IPS-11a (cell line): Measurements from ENCODE around the gene FAM83D.

ENCODE experiments used
- H3K4me3 ChIP-seq: one replicate; pipeline ENCODE4 v1.5.1; 2013; ENCODE audit warnings: low read depth, low read length, control low read depth

Gene FAM83D

DNA sequence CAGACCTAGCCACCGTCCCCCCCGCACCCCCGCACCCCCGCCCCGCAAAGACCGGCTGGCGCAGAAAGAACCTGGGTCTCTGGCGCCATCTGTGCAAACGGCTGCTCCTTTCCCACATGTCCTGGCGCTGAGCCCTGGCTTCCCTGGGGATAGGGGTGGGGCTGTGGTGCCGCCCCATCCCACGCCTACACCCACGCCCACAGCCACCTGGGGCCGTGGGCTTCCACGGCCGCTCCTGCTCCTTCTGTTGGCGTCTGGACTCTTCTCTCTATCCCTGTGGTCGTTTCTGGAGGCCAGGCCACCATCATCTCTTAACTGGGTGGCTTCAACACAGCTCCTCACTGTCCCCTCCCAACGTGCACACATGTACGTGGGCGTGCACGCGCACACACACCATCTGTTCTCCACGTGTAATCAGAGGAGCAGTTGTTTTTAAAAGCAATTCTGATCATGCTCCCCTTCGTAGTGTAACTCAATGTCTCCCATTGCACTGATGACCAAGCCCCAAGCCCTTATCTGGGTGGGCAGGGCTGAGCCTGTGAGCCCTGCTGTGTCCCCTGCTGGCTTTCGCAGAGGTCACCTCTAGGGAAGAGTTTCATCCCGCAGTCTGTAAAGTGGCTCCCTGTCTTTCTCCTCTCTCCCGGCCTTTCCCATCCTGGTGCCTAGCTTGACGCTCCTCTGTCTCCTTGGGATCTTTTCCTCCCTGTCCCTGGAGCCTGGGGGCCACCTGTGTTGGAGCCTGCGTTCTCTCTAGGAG lies 31.9 kb upstream of the FAM83D start:
- no peak overlapping the region for H3K4me3 ChIP-seq

DNA sequence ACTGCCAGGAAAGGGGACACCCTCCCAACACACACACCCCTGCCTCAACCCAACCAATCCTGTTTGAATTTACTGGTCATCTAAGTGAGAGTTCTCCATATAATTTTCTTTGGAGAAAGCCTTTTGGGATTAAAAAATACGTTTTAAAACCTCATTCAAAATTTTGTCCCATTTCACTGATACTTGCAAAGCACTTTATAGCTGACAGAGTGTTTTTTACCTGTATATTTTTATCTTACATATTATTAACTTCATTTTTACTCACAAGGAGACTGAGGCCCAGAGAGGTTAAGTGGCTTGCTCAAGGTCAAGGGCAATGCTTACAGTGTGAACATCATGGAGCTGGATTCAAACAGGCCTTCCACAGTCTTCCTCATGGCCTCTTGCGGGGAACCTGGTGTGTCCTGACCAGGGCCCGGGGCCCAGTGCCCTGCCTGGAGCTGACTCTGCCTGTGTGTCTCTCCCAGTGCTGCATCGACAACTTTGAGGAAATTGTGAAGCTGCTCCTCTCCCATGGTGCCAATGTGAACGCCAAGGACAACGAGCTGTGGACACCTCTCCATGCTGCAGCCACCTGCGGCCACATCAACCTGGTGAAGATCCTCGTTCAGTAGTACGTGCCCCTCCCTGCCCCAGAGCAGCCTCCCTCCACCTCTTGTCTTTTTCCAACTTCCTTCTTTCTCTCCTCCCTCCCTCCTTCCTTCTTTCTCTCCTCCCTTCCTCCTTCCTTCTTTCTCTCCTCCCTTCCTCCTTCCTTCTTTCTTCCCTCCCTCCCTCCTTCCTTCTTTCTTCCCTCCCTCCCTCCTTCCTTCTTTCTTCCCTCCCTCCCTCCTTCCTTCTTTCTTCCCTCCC lies 30.9 kb upstream of the FAM83D start:
- no peak overlapping the region for H3K4me3 ChIP-seq

DNA sequence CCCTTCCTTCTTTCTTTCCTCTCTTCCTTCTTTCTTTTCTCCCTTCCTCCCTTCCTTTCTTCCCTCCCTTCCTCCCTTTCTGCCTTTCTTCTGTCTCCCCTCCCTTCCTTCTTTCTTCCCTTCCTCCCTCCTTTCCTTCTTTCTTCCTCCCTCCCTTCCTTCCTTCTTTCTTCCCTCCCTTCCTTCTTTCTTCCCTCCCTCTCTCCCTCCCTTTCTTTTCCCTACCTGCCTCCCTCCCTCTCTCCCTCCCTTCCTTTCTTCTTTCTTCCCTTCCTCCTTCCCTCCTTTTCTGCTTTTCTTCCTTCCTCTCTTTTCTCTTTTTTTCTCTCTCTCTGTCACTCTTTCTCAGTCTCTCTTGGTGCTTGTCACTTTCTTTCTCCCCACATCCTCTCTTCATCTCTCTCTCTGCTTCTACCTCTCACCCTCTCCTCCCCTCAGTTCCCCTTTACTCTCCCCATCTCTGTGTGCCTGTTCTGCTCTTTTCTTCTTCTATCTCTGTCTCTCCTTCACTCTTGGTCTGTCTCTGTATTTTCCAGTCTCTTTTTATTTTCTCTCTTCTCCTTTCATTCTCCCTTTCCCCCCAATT lies 30.1 kb upstream of the FAM83D start:
- no peak overlapping the region for H3K4me3 ChIP-seq

DNA sequence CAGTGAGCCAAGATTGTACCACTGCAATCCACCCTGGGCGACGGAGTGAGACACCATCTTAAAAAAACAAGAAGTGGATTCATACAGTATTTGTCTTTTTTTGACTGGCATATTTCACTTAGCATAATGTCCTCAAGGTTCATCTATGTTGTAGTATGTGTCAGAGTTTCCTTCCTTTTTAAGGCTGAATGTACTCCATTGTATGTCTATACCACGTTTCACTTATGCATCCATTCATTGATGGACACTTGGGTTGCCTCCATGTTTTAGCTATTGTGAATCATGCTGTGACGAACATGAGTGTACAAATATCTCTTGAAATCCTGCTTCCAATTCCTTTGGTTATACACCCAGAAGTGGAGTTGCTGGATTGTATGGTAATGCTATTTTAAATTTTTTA lies 28.9 kb upstream of the FAM83D start:
- no peak overlapping the region for H3K4me3 ChIP-seq

- H3K4me3 ChIP-seq: no peak overlapping the region
Measured at GRCh38 chr20:38900606-38901005, 25.6 kb upstream of the FAM83D start.

DNA sequence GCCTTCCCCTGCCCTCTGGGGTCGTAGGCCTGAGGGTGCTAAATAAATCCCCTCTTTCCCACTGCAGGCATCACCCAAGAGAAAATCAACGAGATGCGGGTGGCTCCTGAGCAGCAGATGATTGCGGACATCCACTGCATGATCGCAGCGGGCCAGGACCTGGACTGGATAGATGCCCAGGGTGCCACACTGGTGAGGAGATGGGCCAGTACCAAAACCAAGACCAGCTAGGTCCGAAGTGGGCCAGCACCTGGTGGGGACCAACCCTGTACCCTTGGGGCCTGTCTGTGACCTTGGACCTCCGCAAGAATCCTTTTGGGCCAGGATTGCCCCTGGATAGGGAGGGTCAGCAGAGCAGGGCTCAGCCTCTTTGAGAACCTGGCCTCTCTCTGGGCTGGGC lies 23.6 kb upstream of the FAM83D start:
- no peak overlapping the region for H3K4me3 ChIP-seq

DNA sequence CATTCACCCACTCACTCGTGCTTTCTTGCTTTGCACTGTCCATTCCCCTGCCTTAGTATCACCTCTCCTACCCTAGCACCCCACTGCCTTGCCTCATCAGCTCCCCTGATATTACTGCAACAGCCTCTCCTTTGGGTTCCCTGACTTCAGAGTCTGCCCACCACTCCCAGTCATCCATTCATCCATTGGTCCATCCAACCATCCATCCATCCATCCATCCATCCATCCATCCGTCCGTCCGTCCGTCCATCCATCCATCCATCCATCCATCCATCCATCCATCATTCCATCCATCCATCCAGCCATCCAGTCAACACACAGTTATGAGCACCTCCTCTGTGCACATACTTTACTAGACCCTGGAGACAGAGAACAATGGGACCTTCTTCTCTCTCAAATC lies 22.9 kb upstream of the FAM83D start:
- no peak overlapping the region for H3K4me3 ChIP-seq

GRCh38 chr20:38905375-38905774 lies 20.8 kb upstream of the FAM83D start:
- no peak overlapping the region for H3K4me3 ChIP-seq

- no peak overlapping the region for H3K4me3 ChIP-seq
Measured at GRCh38 chr20:38907918-38908677, 18.1 kb upstream of the FAM83D start.

DNA sequence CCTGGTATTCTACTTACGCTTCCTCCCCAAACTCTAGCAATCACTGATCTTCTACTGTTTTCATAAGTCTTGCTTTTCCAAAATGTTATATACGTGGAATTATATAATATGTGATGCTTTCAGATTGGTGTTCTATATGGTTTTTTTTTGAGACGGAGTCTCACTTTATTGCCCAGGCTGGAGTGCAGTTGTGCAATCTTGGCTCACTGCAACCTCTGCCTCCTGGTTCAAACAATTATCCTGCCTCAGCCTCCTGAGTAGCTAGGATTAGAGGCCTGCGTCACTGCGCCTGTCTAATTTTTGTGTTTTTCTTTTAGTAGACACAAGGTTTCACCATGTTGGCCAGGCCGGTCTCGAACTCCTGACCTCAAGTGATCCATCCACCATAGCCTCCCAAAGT lies 10.9 kb upstream of the FAM83D start:
- H3K4me3 ChIP-seq: no peak overlapping the region

GRCh38 chr20:38917657-38918056 lies 8.6 kb upstream of the FAM83D start:
- H3K4me3 ChIP-seq: no peak overlapping the region

DNA sequence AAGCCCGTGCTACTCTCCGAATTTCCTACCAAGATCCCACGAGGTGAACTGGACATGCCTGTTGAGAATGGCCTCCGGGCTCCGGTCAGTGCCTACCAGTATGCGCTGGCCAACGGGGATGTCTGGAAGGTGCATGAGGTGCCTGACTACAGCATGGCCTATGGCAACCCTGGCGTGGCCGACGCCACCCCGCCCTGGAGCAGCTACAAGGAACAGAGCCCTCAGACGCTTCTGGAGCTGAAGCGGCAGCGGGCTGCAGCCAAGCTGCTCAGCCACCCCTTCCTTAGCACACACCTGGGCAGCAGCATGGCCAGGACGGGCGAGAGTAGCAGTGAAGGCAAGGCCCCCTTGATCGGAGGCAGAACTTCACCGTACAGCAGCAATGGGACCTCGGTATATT lies 8.0 kb upstream of the FAM83D start:
- H3K4me3 ChIP-seq: no peak overlapping the region

DNA sequence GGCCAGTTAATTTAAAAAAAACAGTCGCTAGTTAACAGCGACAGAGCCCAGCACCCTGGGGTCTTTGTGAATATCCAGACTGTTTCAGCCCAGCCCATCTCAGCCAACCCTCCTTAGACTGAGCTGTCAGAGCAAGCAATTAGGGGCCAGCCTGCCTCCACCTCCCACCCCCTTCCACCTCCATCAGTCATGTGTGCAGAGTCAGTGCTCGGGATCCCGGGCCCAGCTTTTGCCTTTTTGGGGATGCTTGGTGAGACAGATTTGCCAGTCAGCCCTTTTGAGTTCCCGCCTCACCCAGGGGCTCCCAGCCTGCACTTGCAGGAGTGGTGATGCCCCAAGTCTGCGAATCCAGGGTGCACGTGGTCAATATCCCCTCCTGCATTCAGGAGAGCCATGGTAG lies 6.5 kb upstream of the FAM83D start:
- H3K4me3 ChIP-seq: no peak overlapping the region

DNA sequence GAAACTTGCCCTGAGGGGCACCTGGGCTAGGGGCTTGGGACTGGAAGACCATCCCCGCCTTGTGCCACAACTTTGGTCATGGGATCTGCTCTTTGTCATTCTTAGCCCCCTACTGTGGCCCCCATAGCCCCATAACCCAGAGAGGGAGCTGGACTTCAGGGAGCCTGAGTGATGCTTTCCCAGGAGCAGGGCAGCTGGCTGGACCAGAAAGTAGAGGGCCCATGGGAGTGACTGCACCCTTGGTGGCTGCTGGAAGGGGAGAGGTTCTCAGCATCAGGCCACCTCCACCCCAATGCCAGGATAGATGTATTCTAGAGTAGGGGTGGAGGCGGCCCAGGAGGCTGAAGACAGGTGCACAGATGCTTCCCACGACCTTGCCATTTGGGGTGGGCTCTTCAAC lies 5.8 kb upstream of the FAM83D start:
- H3K4me3 ChIP-seq: no peak overlapping the region

DNA sequence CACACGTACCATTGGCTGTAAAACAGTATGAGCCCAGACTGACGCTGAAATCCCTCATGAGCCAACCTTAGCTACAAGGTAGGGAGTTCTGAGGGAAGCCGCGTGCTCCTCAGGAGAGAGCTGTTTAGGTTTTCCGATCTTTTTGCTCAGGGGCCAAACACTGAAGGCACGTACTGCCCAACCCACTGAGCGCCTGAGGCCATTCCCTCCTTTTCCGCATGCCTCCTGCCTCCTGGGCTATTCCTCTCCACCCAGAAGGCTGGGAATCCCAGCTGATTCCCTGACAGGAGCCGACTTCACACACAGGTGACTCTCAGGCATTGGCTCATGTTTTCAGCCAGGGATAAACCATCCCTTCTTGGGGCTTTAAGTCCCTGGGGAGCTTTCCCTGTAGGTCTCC lies 5.4 kb upstream of the FAM83D start:
- no peak overlapping the region for H3K4me3 ChIP-seq

DNA sequence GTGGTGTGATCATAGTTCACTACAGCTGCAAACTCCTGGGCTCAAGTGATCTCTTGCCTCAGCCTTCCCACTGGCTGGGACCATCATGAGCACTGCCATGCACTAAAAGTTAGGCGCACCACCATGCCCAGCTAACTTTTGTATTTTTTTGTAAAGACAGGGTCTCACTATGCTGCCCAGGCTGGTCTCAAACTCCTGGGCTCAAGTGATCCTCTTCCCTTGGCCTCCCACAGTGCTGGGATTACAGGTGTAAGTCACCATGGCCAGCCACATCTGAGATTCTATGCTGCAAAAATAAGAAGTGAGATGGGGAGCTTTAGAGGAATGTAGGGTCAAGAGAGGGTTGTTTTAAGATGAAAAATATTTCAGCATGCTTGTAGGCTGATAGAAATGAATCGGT lies 1.5 kb upstream of the FAM83D start:
- no peak overlapping the region for H3K4me3 ChIP-seq

GRCh38 chr20:38926934-38927616 lies 858 bp downstream of the FAM83D start:
- H3K4me3 ChIP-seq: peak overlapping the region; percentile 85

- peak overlapping the region; percentile 21 for H3K4me3 ChIP-seq
Measured at GRCh38 chr20:38927902-38928578, 1.8 kb downstream of the FAM83D start.

GRCh38 chr20:38930242-38930569 lies 4.0 kb downstream of the FAM83D start:
- H3K4me3 ChIP-seq: no peak overlapping the region

GRCh38 chr20:38931984-38932383 lies 5.8 kb downstream of the FAM83D start:
- no peak overlapping the region for H3K4me3 ChIP-seq
